ENCODE measurements around the gene SDK2. TPM values are rescaled to one million over a fixed set of nuclear protein-coding genes. Genes with fewer than 3 reads are reported as not detected.

The SDK2 gene
- total and polyA plus RNA-seq, 2 donors from 2014 or later = 0.37 to 2.4 TPM

GRCh38 chr17:73625991-73626673, 18.1 kb downstream of the SDK2 start:
- intact Hi-C loops (cut with DNase I) = no loop called here
- H3K4me3 ChIP-seq (ENCODE audit: low read length in 3 of 3) = no peak overlapping the region
- H3K36me3 ChIP-seq (ENCODE audit: control insufficient read depth in 2 of 3, insufficient read depth in 3 of 3, low read length in 3 of 3) = no peaks in the 10 kb centered on the region
- no peak overlapping the region for H3K9ac ChIP-seq (ENCODE audit: low read length in 3 of 3)
- H3K27ac ChIP-seq (ENCODE audit: low read depth in 2 of 2, low read length in 2 of 2) = no peak overlapping the region
- H3K9me3 ChIP-seq (ENCODE audit: control insufficient read depth in 2 of 3, insufficient read depth in 1 of 3, low read length in 3 of 3) = no peaks in the 10 kb centered on the region
- FAIRE-seq (no peak), DNase-seq (peak in 4 of 5 donors; percentile 80 to 89 (median 81))
- no peaks in the 10 kb centered on the region for H3K27me3 ChIP-seq (ENCODE audit: control insufficient read depth, insufficient read depth, low read length)
- no peak for TF ChIP-seq CTCF (IDR thresholded peaks at IDR 0.05; ENCODE audit: borderline replicate concordance, extremely low read depth, insufficient read depth)
- no peaks in the 10 kb centered on the region for H3K4me1 ChIP-seq (ENCODE audit: control insufficient read depth in 2 of 3, insufficient read depth in 2 of 3, low read depth in 1 of 3, low read length in 3 of 3)

- no peak for FAIRE-seq
- Histone ChIP-seq H3K4me3 (ENCODE audit: low read length in 3 of 3) (no peak overlapping the region), H3K9me3 (ENCODE audit: control insufficient read depth in 2 of 3, insufficient read depth in 1 of 3, low read length in 3 of 3) (no peaks in the 10 kb centered on the region), H3K36me3 (ENCODE audit: control insufficient read depth in 2 of 3, insufficient read depth in 3 of 3, low read length in 3 of 3) (no peaks in the 10 kb centered on the region), H3K27me3 (ENCODE audit: control insufficient read depth, insufficient read depth, low read length) (no peaks in the 10 kb centered on the region), H3K4me1 (ENCODE audit: control insufficient read depth in 2 of 3, insufficient read depth in 2 of 3, low read depth in 1 of 3, low read length in 3 of 3) (no peaks in the 10 kb centered on the region), H3K27ac (ENCODE audit: low read depth in 2 of 2, low read length in 2 of 2) (no peak overlapping the region), H3K9ac (ENCODE audit: low read length in 3 of 3) (no peak overlapping the region)
- intact Hi-C loops (cut with DNase I) = no loop called here
- TF ChIP-seq CTCF (IDR thresholded peaks at IDR 0.05; ENCODE audit: borderline replicate concordance, extremely low read depth, insufficient read depth) = no peak
- no peak for DNase-seq
Measured at GRCh38 chr17:73625006-73625405, 19.2 kb downstream of the SDK2 start.

- Histone ChIP-seq H3K4me3 (ENCODE audit: low read length in 3 of 3) (no peak overlapping the region), H3K9ac (ENCODE audit: low read length in 3 of 3) (no peak overlapping the region), H3K36me3 (ENCODE audit: control insufficient read depth in 2 of 3, insufficient read depth in 3 of 3, low read length in 3 of 3) (no peaks in the 10 kb centered on the region), H3K9me3 (ENCODE audit: control insufficient read depth in 2 of 3, insufficient read depth in 1 of 3, low read length in 3 of 3) (peaks cover 0 to 1% (median 0%) of the 10 kb centered on the region in 3 donors), H3K4me1 (ENCODE audit: control insufficient read depth in 2 of 3, insufficient read depth in 2 of 3, low read depth in 1 of 3, low read length in 3 of 3) (no peaks in the 10 kb centered on the region), H3K27ac (ENCODE audit: low read depth in 2 of 2, low read length in 2 of 2) (no peak overlapping the region), H3K27me3 (ENCODE audit: control insufficient read depth, insufficient read depth, low read length) (no peaks in the 10 kb centered on the region)
- TF ChIP-seq CTCF (IDR thresholded peaks at IDR 0.05; ENCODE audit: borderline replicate concordance, extremely low read depth, insufficient read depth) = no peak
- intact Hi-C loops (cut with DNase I) = no loop called here
- FAIRE-seq (no peak), DNase-seq (no peak)
Measured at GRCh38 chr17:73624496-73624988, 19.7 kb downstream of the SDK2 start.

All from kidney (tissue), 14 donors.